GM03348 (cell line): ENCODE results near the gene CNPY2.
"Not testable (repeated sequence)": the region's sequence is repeated elsewhere in the genome, so short reads cannot be mapped to it uniquely, and the experiment has no call there.

Experiments
- DNase-seq: peaks from one replicate; pipeline ENCODE4 v3.0.0; 2012; ENCODE audit warnings: low spot score

The CNPY2 gene

GRCh38 chr12:56315622-56316473 lies at the start of gene CNPY2:
Gene CNPY2 (minus strand): TSS chr12:56315988. CDS start chr12:56315217, 771 bp downstream.
- peak; percentile 96 for DNase-seq

GRCh38 chr12:56362130-56363059 lies 46.6 kb upstream of the CNPY2 start, which contains the start of gene APOF:
Gene APOF (minus strand): TSS chr12:56362857. CDS start chr12:56362745, 112 bp downstream.
- DNase-seq: no peak

DNA sequence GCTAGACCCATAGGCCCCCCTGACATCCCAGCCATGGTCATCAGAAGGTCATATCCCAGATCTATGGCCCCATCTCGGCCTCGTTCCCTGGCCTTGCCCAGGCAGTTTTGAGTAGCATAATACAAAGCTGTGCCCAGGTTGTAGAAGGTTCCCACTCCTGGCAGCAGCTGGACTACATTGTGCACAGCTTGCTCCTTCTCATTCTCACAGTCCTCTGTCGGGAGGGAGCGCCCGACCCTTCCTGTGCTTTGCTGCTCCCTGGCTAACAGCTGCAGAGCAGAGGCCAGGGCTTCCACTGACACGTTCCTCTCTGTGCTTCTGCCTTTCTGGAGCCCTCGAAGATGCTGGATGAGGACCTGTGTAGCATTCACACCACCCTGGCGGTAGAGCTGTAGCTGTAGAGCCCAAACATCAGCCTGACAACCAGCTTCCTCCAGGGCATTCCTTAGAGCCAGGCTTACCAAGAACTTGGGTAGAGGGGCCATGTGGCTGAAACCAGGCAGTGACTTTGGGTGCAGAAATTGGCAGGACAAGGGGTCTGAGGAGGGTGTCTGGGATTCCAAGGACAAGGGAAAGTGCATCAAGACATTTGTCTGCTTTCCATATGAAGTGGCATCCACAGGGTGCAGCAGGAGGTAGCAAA lies 45.8 kb upstream of the CNPY2 start:
- no peak for DNase-seq

GRCh38 chr12:56359851-56360767 lies 44.3 kb upstream of the CNPY2 start, which contains the start of gene STAT2:
Gene STAT2 (minus strand): TSS chr12:56360107. CDS start chr12:56356571, 3,536 bp downstream.
- peak; percentile 97 for DNase-seq

DNA sequence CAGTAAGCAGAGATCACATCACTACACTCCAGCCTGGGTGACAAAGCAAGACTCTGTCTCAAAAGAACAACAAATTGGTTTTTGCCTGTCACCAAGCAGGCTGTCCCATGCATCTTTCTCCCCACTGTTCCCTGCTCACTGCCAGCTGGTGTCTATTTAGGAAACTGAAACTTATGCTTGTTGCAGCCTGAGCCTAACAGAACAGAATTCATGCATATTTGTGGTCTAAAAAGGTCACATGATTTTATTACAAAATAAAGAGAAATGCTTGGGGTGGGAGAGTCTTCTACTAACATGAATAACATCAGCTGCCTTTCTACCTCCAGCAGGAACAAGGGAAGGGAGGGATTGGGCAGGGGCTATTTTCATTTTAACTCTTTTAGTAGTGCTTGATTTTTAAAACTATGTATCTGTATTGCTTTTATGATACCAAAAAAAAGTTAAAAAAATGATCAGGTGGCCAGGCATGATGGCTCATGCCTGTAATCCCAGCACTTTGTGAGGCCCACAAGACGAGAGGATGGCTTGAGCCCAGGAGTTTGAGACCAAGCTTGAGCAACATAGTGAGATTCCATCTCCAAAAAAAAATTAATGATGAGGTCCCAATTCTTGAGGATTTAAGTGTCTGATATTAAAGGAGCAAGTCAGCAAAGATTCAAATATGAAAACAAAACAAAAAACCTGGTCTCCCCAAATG lies 43.2 kb upstream of the CNPY2 start:
- peak; percentile 78 for DNase-seq

DNA sequence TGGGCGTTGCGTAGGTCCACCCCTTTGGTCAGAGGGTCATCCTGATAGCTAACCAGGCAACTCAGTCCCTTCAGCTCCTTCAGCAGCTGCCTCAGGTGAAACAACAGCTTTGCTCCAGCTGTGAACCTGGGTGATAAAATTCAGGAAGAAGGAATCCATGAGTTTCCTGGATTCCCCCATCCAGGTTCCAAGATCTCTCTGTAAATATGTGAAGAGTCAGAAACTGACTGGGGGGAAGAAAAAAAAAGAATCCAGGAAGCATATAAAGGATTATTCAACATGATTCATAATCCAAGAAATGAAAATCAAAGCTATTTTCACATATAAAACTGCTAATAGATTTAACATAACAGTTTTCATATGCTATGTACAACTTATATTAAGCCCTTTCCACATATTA lies 35.5 kb upstream of the CNPY2 start:
- no peak for DNase-seq

DNA sequence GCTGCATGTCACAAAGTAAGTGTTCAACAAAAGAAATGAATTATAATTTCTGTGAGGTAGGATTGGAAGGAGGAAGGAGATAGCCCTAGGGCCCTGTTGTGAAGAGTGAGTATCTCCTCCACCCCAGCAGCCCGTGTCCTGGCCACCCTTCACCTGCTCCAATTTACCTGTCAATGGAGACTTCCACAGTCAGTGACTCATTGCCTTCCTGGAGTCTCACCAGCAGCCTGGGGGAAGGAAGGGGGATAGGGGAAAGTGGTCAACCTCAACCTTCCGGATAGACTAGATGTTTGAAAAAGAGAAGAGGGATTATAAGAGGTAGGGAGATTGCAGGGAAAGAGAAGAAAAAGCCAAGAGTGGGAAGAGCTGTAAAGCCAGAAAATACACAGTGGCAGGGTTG lies 34.9 kb upstream of the CNPY2 start:
- no peak for DNase-seq

DNA sequence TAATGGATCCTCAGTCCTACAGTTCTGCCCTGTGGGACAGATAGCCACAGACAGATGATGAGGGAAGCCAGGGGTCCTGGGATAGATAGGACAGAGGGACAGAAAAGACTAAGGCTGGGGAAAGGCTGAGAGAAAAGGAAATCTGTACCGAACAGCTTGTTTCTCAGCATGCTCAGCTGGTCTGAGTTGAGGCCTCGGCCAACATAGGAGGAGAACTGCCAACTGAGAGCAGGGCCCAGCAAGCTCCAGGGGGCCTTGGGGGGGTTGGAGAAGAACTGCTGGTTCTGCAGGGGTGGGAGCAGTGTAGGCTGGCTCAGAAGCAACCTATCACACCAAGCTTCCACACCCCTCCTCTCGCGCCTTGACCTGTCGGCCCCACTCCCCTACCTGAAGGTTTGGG lies 33.0 kb upstream of the CNPY2 start:
- no peak for DNase-seq

GRCh38 chr12:56347255-56347654 lies 31.5 kb upstream of the CNPY2 start:
- not testable (repeated sequence) for DNase-seq

GRCh38 chr12:56346675-56347074 lies 30.9 kb upstream of the CNPY2 start:
- DNase-seq: no peak

DNA sequence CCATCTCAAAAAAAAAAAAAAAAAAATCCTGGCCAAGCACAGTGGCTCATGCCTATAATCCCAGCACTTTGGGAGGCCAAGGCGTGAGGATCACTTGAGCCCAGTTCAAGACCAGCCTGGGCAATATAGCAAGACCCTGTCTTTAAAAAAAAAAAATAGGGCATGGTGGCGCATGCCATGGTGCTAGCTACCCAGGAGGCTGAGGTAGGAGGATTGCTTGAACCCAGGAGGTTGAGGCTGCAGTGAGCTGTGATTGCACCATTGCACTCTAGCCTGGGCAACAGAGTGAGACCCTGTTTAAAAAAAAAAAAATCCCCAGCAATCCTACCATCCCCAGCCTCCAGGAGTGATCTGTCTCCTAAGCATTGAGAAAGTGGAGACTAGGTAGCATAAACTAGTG lies 26.5 kb upstream of the CNPY2 start:
- not testable (repeated sequence) for DNase-seq

DNA sequence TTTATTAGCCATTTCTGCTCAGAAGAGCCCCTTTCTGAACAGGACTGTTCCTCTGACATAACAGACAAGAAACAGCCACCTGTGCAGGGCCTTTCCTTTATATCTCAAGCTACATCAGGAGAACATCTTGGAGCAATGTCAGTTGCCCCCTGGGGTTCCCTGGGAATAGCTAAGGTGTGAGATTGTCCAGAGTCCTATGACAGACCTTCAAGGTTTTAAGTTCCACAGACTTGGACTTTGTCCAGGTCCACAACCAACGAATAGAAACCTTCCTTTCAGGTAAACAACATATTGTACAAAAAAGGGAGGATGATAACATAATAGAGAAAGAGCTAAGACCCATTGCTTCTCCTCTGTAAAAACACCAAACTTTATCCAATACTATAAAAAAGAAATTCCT lies 25.8 kb upstream of the CNPY2 start:
- DNase-seq: no peak

DNA sequence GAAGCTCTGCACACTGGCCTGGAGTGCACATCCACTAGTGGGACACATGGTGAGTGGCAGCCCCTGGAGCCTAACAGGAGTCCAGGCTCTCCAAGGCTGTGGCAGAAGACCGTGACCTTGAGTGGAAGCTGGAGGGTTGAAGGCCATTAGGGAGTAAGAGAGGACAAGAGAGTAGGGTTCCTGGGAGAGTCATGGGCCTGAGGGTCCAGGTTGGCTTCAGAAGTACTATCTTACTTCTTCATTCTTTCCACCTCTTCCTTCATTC lies 23.3 kb upstream of the CNPY2 start:
- no peak for DNase-seq

DNA sequence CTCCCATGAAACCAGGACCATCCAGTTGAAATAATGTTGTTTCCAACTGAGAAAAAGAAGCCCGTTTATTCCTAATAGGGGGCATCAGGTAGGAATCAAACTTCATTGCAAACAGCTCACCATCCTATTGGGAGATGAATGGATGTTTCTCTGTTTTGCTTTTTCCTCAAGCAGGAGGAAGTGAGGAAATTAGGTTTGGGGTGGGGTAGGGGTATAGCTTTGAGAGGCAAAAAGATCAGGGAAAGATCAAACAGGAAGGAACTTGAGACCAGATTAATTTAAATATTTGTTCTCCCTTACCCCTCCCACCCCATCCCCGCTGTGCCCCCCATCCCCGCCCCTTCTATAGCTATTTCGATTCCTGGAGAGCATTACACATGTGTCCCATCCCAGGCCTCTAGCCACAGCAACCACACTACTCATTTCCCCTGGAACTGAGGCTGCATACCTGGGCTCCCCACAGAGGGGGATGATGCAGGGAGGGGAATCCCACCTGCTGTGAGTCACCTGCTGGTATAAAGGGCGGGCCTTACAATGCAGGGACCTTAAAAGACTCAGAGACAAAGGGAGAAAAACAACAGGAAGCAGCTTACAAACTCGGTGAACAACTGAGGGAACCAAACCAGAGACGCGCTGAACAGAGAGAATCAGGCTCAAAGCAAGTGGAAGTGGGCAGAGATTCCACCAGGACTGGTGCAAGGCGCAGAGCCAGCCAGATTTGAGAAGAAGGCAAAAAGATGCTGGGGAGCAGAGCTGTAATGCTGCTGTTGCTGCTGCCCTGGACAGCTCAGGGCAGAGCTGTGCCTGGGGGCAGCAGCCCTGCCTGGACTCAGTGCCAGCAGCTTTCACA lies 22.7 kb upstream of the CNPY2 start, which contains the start of gene IL23A:
Gene IL23A (plus strand): TSS at position 577 of the 850 bp plus-strand sequence. CDS start 161 bp downstream, at position 738.
- no peak for DNase-seq

DNA sequence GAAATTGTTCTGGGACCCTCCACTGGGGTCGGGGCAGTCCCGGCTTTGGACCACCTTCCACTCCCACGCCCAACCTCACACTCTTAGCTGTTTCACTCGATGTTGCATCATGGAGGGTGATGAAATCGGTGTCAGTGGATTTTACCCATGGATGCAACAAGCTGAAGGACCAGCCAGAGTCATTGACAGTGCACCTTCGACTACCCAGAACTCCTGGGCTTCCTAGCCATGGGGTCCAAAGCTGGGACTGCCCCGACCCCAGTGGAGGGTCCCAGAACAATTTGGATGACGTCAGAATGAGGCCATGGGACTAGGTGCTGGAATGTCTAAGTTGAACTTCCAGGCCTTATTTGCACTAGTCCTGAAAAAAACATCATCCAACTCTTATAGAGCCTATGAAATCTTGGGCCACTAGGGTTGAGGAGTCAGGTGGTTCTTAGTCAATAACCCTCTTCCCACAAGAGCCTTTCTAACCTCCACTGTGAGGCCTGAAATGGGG lies 22.0 kb upstream of the CNPY2 start:
- DNase-seq: no peak

GRCh38 chr12:56336361-56337167 lies 20.8 kb upstream of the CNPY2 start:
- DNase-seq: no peak

DNA sequence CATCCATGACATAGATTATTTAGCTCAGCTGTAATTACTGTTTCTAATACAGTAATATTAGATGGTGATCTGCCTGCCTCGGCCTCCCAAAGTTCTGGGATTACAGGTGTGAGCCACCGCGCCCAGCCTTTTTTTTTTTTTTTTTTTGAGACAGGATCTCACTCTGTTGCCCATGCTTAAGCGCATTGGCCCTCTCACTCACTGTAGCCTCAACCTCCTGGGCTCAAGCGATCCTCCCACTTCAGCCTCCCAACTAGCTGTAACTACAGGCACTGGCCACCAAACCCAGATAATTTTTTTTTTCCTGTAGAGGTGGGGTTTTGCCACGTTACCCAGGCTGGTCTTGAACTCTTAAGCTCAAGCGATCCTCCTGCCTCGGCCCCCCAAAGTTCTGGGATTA lies 19.7 kb upstream of the CNPY2 start:
- not testable (repeated sequence) for DNase-seq

GRCh38 chr12:56334490-56334793 lies 18.7 kb upstream of the CNPY2 start:
- DNase-seq: no peak
